Stimulated activated CD8-positive, alpha-beta memory T cell treated with anti-CD3 and anti-CD28 coated beads, Interleukin-2, amount 100 ng/mL, for 48 hours (primary cell): ENCODE results near the gene MAFB.
"Not testable (repeated sequence)": the region's sequence is repeated elsewhere in the genome, so short reads cannot be mapped to it uniquely, and the experiment has no call there.

ENCODE experiments used
- DNase-seq, 2 donors: peaks; one replicate each; pipeline ENCODE4 v3.0.0-alpha.2; 2020; ENCODE audit warnings: low read depth in 2 of 2

MAFB gene

DNA sequence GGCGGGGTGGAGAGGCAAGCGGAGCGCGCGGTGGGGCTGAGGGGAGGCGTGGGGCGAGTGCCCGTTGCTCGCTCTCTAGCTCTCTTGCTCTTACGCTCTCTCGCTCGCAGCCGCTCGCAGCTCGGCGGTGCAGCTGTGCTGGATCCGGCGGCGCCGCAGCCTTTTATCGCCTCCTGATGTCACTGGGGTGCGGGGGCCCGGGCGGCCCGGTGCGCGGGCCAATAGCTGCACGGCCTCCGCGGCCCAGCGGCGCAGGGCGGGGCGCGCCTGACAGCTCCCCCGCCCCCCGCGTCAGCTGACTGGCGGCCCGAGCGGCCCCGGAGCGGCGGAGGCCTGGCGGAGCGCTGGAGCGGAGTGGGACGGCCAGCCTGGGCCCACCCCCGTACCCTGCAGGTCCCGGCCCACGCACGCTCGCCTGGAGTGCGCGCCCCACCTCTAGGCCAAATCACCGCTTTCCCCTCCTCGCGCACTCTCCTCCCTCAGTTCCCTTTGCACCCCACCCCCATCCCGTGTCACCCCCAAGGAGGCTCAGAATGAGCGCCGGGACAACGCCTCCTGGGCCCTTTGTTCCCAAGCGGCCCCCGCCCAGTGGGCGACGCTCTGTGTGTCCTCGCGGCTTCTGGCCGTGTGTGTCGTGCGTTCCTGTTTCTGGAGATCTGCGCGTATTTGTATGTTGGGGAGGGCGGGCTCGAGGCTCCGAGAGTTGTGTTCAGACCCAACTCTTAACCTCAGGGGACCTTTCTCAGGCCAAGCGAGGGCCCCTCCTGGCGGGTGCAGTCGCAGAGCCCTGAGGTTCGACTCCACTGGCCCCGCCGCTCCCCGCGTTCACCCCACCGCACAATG, at the start of gene MAFB:
Gene MAFB (minus strand): TSS at position 137 of the 843 bp plus-strand sequence. CDS start 386 bp downstream, outside the sequence.
- peak; percentile 35 to 39 for DNase-seq

DNA sequence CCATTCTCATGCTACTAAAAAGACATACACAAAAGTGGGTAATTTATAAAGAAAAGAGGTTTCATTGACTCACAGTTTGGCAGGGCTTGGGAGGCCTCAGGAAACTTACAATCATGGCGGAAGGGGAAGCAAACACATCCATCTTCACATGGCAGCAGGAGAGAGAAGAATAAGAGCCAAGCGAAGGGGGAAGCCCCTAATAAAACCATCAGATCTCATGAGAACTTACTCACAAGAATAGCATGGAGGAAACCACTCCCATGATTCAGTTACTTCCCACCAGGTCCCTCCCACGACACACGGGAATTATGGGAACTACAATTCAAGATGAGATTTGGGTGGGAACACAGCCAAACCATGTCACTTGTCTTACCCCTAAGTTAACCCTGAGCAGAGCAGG, 47.4 kb upstream of the MAFB start:
- not testable (repeated sequence) for DNase-seq

DNA sequence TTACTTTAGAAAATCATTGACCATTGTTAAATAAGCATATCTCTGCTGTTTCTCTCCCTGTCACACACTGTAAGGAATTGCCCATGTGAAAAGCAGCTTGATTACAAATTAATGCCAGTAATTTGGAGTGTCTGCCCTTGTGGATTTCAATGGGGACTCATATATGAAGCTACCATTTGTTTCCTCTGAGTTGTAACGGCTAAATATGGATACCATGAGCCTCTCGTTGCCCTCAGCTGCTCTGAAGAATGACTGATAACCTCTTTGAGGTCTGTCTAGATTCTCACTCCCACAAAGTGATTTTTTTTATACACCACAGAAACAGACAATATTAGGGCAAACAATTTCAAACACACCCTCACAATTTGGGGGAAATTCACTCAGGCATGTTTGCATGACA, 40.0 kb upstream of the MAFB start:
- no peak for DNase-seq

DNA sequence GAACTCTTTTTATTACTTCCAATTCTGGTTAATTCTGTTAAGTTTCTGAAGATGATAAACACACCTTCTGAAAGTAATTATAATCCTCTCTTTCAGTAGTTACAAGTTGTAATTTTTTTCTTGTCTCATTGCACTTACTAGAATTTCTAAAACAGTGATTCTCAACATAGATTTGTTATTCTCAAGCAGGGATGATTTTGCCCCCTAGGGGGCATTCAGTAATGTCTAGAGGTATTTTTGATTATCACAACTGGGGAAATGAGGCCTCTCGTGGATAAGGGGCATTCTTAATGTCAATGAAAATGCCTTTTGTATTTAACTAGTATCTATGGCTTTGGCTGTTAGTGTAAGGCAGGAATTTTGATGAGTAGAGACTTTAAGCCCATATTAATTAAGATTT, 39.4 kb upstream of the MAFB start:
- no peak for DNase-seq

GRCh38 chr20:40727960-40728359, 38.9 kb upstream of the MAFB start:
- no peak for DNase-seq

DNA sequence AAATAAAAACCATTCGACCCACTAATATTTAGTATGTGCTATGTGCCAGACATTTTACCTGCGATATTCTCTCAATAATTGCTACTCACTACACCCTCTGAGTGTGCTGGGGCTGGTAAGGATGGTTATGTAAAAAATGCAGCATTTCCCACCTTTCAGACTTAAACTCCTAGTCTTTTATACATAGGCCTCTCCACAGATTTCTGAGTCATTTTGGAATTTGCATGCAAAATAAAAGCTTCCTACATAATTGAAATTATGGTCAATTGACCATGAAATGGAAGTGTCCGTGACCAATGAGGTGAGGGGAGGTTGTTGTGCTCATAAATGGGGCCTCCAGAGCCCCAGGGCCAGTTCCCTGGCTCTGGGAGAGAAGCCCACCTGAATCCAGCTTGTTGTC, 37.7 kb upstream of the MAFB start:
- no peak for DNase-seq

DNA sequence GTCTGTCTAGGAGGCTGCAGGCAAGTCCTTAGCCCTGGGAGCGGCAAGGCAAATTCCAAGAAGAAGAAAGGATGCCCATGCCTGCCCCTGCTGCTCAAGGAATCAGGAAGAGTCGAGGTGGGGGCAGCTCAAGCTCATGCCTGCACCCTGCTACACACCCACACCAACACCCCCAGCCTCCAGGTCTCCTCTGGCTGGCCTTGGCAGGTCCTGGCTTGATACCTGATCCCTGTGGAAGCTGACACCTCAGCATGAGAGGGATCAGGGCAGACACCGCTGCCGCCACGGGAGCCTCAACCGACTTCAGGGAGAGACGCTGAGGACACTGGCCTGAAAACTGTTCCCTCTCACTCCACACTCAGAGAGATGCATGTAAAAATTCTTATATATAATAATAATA, 35.5 kb upstream of the MAFB start:
- DNase-seq: no peak

GRCh38 chr20:40720826-40721225, 31.8 kb upstream of the MAFB start:
- DNase-seq: no peak

DNA sequence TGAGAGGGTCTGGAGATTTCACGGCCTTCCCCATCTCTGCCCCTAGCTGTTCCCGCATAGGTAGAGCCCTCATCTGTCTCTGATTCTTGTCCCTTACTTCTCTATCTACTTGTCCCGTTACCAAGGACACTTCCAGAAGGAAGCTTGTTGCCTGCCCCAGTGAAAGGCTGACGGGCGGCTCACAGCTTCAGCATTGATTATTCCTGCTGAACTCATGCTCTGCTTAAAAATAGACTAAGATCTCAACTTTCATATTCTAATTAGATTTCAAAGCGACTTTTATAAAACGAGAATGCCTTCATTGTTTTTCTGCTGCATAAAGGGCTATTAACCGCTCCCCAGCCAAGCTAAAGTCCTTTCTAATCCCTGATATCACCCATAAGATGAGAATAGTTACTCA, 31.1 kb upstream of the MAFB start:
- no peak for DNase-seq

DNA sequence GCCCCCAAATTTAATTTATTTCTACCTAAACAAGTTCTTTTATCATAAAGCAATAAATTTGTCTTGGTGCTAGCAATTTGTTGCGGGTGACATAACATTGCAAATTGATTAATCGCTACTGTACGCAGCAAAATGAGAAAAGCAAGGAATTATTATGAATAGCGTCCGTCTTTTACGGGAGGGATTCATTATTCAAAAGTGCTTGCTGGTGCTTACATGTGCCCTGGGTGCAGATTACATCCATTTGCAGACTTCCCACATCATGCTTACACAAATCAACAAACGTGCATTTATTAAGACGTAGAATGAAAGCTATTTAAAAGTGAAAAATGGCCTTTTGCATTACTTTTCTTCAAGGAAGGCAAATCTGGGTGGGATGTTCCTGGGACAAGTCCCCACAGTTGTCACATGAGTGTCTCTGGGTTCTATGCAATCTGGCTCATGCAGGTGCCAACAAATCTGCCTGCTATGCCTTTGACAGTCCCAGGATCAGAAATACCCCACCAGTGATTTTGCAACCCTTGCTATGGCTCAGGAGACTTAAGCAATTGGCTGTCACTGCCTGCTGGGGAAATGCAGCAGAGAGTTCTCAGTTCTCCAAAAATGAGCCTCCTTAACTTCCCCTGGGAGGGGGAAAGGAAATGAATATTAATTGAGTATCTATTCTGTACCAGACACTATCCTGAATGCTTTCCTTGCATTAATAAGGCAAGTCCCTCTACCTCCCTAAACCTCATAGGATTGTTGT, 30.1 kb upstream of the MAFB start:
- DNase-seq: no peak

GRCh38 chr20:40718214-40718977, 29.4 kb upstream of the MAFB start:
- DNase-seq: no peak

DNA sequence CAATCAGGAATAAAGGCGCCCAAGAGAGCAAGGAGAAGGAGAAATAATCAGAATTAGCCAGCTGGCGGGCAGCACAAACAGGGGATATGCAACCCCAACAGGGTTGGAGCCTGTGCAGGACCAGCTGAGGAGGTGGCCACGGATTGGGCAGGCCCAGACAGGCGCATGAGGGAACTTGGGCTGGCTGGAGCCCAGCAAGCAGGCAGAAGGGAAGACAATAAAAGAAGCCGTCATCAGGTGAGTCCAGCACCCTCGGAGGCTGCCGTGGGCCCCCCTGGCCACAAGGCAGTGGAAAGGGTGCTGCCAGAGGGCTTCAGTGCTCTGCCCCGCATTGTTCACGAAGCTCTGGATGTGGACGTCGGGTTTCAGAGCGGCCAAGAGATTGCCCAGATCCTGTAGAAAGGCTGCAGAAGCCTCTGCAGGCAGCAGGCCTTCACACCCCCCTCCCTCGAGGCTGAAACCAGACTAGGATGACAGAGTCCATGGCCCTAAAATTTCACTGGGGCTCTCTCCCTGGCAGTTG, 28.4 kb upstream of the MAFB start:
- DNase-seq: no peak

GRCh38 chr20:40715491-40715890, 26.5 kb upstream of the MAFB start:
- no peak for DNase-seq

DNA sequence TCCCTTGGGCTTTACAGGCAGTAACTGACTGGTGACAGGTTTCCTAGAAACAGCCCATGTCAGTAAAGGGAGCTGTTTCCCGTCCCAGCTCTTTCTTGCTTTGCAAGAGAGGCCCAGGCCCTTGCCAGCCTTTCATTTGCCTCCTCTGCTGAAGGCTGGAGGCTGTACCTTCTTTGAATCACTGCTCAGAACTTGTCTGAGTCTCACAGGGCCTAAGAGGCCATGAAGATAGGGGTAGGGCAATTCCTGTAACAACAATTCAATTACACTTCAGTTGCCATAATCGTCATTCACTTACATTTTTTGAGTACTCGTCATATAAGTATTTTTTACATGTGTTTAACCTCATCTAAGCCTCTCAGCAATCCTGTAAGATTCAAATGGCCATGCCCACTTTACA, 25.9 kb upstream of the MAFB start:
- DNase-seq: no peak

GRCh38 chr20:40714109-40714508, 25.1 kb upstream of the MAFB start:
- no peak for DNase-seq

DNA sequence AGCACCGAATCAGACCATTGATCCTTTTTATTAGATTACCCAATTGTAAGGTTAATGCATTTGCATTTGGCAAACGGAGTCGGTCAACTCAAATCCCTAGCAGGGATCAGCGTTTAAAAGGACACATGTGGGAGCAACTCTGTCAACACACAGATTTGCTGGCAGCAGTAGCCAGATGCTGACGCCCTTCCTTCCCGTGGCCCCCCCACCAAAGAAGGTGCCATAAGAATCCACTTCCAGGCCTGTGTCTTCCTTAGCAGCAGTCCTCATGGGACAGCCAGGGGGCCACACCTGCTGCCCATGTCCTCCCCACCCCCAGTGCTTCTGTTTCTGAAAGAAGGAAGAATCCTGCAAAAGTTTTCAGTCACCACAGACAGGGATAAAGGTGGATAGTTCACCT, 24.5 kb upstream of the MAFB start:
- DNase-seq: no peak

DNA sequence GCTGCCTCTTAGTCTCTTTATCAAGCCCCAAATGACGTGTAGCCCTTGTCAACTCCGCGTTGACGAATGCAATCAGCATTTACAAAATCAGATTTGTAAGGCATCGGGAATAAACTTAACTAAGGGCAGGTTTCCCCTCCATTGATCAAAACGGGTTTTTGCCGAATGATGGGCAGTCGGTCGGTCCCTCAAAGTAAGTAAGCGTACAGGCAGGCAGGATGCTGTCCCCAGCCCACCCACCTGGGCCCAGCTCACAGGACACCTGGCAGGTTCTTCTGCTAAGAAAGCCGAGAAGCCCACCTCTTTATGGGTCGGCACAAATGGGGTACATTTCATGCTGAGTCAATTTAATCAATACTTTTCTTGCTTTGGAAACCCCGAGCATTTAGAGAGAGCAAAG, 22.0 kb upstream of the MAFB start:
- no peak for DNase-seq

DNA sequence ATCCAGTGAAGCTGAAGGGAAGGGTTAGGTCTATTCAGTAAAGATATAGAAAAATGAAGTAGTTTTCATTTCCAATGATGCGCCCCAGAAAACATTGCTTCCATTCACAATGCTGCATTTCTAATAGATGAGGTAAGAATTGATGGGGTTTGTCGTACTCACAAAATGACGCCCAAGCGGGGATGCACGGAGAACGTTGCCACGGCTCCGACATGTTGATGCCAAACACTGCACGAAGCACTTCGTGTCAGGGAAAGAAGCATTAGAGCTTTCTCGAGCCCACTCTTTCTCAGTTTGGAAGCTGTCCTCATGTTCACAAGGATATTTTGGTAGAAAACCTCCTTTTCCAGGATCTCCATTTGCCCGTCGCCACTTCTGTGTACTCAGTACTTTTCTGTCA, 21.6 kb upstream of the MAFB start:
- no peak for DNase-seq

- no peak for DNase-seq
Observed at GRCh38 chr20:40706977-40707582, 18.0 kb upstream of the MAFB start.

- DNase-seq: no peak
Observed at GRCh38 chr20:40705413-40705812, 16.4 kb upstream of the MAFB start.

- DNase-seq: no peak
Observed at GRCh38 chr20:40704828-40705227, 15.8 kb upstream of the MAFB start.
